HCT116 (cell line): ENCODE data around the gene CNTN4. TPM values are rescaled to one million over a fixed set of nuclear protein-coding genes. Genes with fewer than 3 reads are reported as not detected.

Source experiments
- ATAC-seq: fragments of 200-7000 bp; cut with Tn5 transposase; 2 replicates; pipeline ENCODE4 v1.9.1; 2020; ENCODE audit warnings: mild to moderate bottlenecking, moderate library complexity
- BruUV-seq: library from RNA; stranded (reverse); fragments of 400-500 nt; replicated peaks from 2 replicates; lab custom pipeline; 2021; lab: Mats Ljungman, UMichigan
- CTCF ChIA-PET: fragments of 300-600 bp; sonication (Branson Sonifier 250); formaldehyde crosslinking; loops from one replicate; lab custom pipeline; 2021; ENCODE audit warnings: antibody characterized with exemption; lab: Charles Lee
- POLR2A ChIA-PET: fragments of 300-600, 350-600 bp; sonication (Branson Sonifier 250); formaldehyde crosslinking; loops from one replicate; lab custom pipeline; 2021; ENCODE audit warnings: antibody characterized with exemption; lab: Charles Lee
- RAD21 ChIA-PET, 2 experiments: fragments of 300-600 bp; sonication (Branson Sonifier 250); formaldehyde crosslinking; loops; one replicate each; lab custom pipeline; 2023; ENCODE audit warnings: low total read pairs in 2 of 2; ENCODE audit not compliant: uncharacterized antibody in 2 of 2, unreplicated experiment in 2 of 2, low non-redundant PET in 1 of 2; lab: Charles Lee
- DNase-seq: peaks from one replicate; pipeline ENCODE4 v3.0.0-alpha.2; 2010; ENCODE audit warnings: low read depth, low spot score
- H2AFZ ChIP-seq: fragments of 200-600 bp; shearing (Covaris generic), sonication (generic); 2 replicates; pipeline ENCODE4 v1.6.1; 2017; ENCODE audit warnings: low read depth, mixed run types, mixed read lengths, antibody characterized with exemption, low read length; ENCODE audit not compliant: poor library complexity, severe bottlenecking
- H3K27ac ChIP-seq: 2 replicates; pipeline ENCODE4 v1.5.1; 2012; ENCODE audit warnings: low read depth, low read length
- H3K27me3 ChIP-seq: fragments of 200-600 bp; sonication (generic); 2 replicates; pipeline ENCODE4 v1.6.1; 2016; ENCODE audit warnings: mixed run types, low read length, mixed read lengths; ENCODE audit not compliant: insufficient read depth
- H3K36me3 ChIP-seq, 2 experiments: fragments of 200-500 bp in 1 of 2; fragments of 200-600 bp in 1 of 2; sonication (Bioruptor generic) in 1 of 2; sonication (generic) in 1 of 2; 2 replicates each; pipeline versions ENCODE4 v1.5.1 to v1.6.1; 2014 to 2016; ENCODE audit warnings: low read length in 2 of 2, inconsistent platforms in 1 of 2, mixed read lengths in 1 of 2, mixed run types in 1 of 2; ENCODE audit not compliant: insufficient read depth in 2 of 2, control insufficient read depth in 1 of 2
- H3K4me1 ChIP-seq, 2 experiments: fragments of 200-600 bp in 1 of 2; sonication (generic) in 1 of 2; 2 replicates each; pipeline versions ENCODE4 v1.5.1 to v1.6.1; 2012 to 2017; ENCODE audit warnings: low read length in 2 of 2, inconsistent platforms in 1 of 2, mild to moderate bottlenecking in 1 of 2, mixed read lengths in 1 of 2, mixed run types in 1 of 2, moderate library complexity in 1 of 2; ENCODE audit not compliant: insufficient read depth in 2 of 2, control insufficient read depth in 1 of 2
- H3K4me2 ChIP-seq: fragments of 200-600 bp; sonication (generic); 2 replicates; pipeline ENCODE4 v1.6.1; 2017; ENCODE audit warnings: mixed run types, low read length, mixed read lengths
- H3K4me3 ChIP-seq, 2 experiments: fragments of 200-600 bp in 1 of 2; sonication (generic) in 1 of 2; replicated peaks in 1 of 2; 2 replicates each; pipeline ENCODE4 v1.5.1; 2011 to 2016; ENCODE audit warnings: low read length in 2 of 2, control low read depth in 1 of 2, low read depth in 1 of 2, mild to moderate bottlenecking in 1 of 2, mixed read lengths in 1 of 2, mixed run types in 1 of 2
- H3K79me2 ChIP-seq: fragments of 200-600 bp; sonication (generic); 2 replicates; pipeline ENCODE4 v1.6.1; 2017; ENCODE audit warnings: mild to moderate bottlenecking, mixed run types, low read length, moderate library complexity, mixed read lengths; ENCODE audit not compliant: insufficient read depth
- H3K9ac ChIP-seq: fragments of 200-600 bp; sonication (generic); 2 replicates; pipeline ENCODE4 v1.6.1; 2016; ENCODE audit warnings: low read length, mixed read lengths
- H3K9me2 ChIP-seq: fragments of 200-600 bp; sonication (generic), shearing (Covaris generic); 2 replicates; pipeline ENCODE4 v1.6.1; 2017; ENCODE audit warnings: mixed run types, mild to moderate bottlenecking, moderate library complexity; ENCODE audit not compliant: insufficient read depth
- H3K9me3 ChIP-seq, 2 experiments: fragments of 200-500 bp in 1 of 2; fragments of 200-600 bp in 1 of 2; sonication (Bioruptor generic) in 1 of 2; sonication (generic) in 1 of 2; 2 replicates each; pipeline ENCODE4 v1.6.1; 2014 to 2017; ENCODE audit warnings: low read length in 2 of 2, mixed read lengths in 2 of 2, inconsistent platforms in 1 of 2, low read depth in 1 of 2, mild to moderate bottlenecking in 1 of 2, mixed run types in 1 of 2, moderate library complexity in 1 of 2; ENCODE audit not compliant: control insufficient read depth in 1 of 2, insufficient read depth in 1 of 2
- H4K20me1 ChIP-seq: fragments of 200-600 bp; sonication (generic), shearing (Covaris generic); 2 replicates; pipeline ENCODE4 v1.6.1; 2017; ENCODE audit warnings: mixed run types, mild to moderate bottlenecking, moderate library complexity; ENCODE audit not compliant: insufficient read depth
- ATF3 ChIP-seq: IDR thresholded peaks from 2 replicates; pipeline ENCODE4 v1.6.1; 2012
- CBX3 ChIP-seq: IDR thresholded peaks from 2 replicates; pipeline ENCODE4 v1.6.1; 2012; ENCODE audit warnings: low read depth
- CTCF ChIP-seq, 3 experiments: fragments of 200-600 bp in 1 of 3; sonication (generic) in 1 of 3; IDR thresholded peaks in 2 of 3; conservative IDR thresholded peaks in 1 of 3; 2 replicates each; pipeline ENCODE4 v1.5.1; 2012 to 2017; ENCODE audit warnings: low read depth in 2 of 3, low read length in 2 of 3, antibody characterized with exemption in 1 of 3, borderline replicate concordance in 1 of 3, control low read depth in 1 of 3, mild to moderate bottlenecking in 1 of 3, mixed read lengths in 1 of 3, mixed run types in 1 of 3, moderate library complexity in 1 of 3; ENCODE audit not compliant: insufficient read depth in 1 of 3
- ELF1 ChIP-seq: IDR thresholded peaks from 2 replicates; pipeline ENCODE4 v1.6.1; 2012; ENCODE audit warnings: low read depth, borderline replicate concordance
- EZH2 ChIP-seq: fragments of 200-600 bp; sonication (generic); IDR thresholded peaks from 2 replicates; pipeline ENCODE4 v1.6.1; 2017; ENCODE audit warnings: antibody characterized with exemption, mixed run types
- EZH2phosphoT487 ChIP-seq: fragments of 200-600 bp; IDR thresholded peaks from 2 replicates; pipeline ENCODE4 v1.6.1; 2018; ENCODE audit warnings: antibody characterized with exemption, borderline replicate concordance
- FOSL1 ChIP-seq: IDR thresholded peaks from 2 replicates; pipeline ENCODE4 v1.6.1; 2012; ENCODE audit warnings: low read depth
- JUND ChIP-seq: IDR thresholded peaks from 2 replicates; pipeline ENCODE4 v1.6.1; 2012
- SIN3A ChIP-seq: IDR thresholded peaks from 2 replicates; pipeline ENCODE4 v1.6.1; 2012; ENCODE audit warnings: low read depth
- YY1 ChIP-seq: IDR thresholded peaks from 2 replicates; pipeline ENCODE4 v1.6.1; 2011; ENCODE audit warnings: low read length, low read depth, moderate library complexity, mild to moderate bottlenecking; ENCODE audit not compliant: insufficient replicate concordance; ENCODE audit errors: extremely low read depth
- ZNF274 ChIP-seq: fragments of 200-500 bp; sonication (Bioruptor generic); IDR thresholded peaks from 2 replicates; pipeline ENCODE4 v1.6.1; 2014; ENCODE audit warnings: mild to moderate bottlenecking, low read depth, low read length, inconsistent platforms
- intact Hi-C: fragments of 100-400 bp; cut with micrococcal nuclease; formaldehyde crosslinking; loops from 2 replicates; pipeline ENCODE4 v1.10.0; 2022
- total RNA-seq: library from RNA; stranded (reverse); gene quantifications from one replicate; pipeline ENCODE4 v1.2.1, GENCODE V29; 2021; ENCODE audit not compliant: unreplicated experiment

Gene CNTN4
- total RNA-seq, 1 experiment from 2014 or later, result not detected

GRCh38 chr3:2628117-2628516, 529.5 kb downstream of the CNTN4 start (continued):
- TF ChIP-seq CTCF (IDR thresholded peaks at IDR 0.05 in 2 of 3, conservative IDR thresholded peaks at IDR 0.05 in 1 of 3; ENCODE audit: borderline replicate concordance in 1 of 3, insufficient read depth in 1 of 3, low read depth in 2 of 3, low read length in 2 of 3), result no peak
- no peak for TF ChIP-seq ATF3
- TF ChIP-seq ZNF274, result no peak
- TF ChIP-seq EZH2phosphoT487, result no peak
- no peak for TF ChIP-seq YY1
- no peak for TF ChIP-seq FOSL1
- no peak for TF ChIP-seq CBX3
- TF ChIP-seq EZH2, result no peak
- no peak for TF ChIP-seq SIN3A
- TF ChIP-seq JUND, result no peak

- Histone ChIP-seq H3K79me2 (no peaks in the 10 kb centered on the region), H2AFZ (no peak overlapping the region), H3K27ac (no peak overlapping the region), H4K20me1 (no peaks in the 10 kb centered on the region), H3K4me2 (no peak overlapping the region), H3K9ac (no peak overlapping the region), H3K4me1 (no peaks in the 10 kb centered on the region), H3K36me3 (no peaks in the 10 kb centered on the region), H3K4me3 (no peak overlapping the region), H3K27me3 (no peaks in the 10 kb centered on the region), H3K9me2 (no peaks in the 10 kb centered on the region), H3K9me3 (peaks cover 9 to 29% of the 10 kb centered on the region in 2 experiments; a peak in 2 of 4 replicates)
- intact Hi-C loops, result no loop called here
- BruUV-seq, result no TSS peak
- ATAC-seq (no peak), DNase-seq (no peak)
- CTCF ChIA-PET, result no interaction called here
- POLR2A ChIA-PET, result no interaction called here
- RAD21 ChIA-PET, result no interaction called here
- TF ChIP-seq ELF1, result no peak
Measured at GRCh38 chr3:2635511-2635910, 536.8 kb downstream of the CNTN4 start.
